HCT116 (cell line): ENCODE measurements around the gene ACTA2. TPM values are rescaled to one million over a fixed set of nuclear protein-coding genes. Genes with fewer than 3 reads are reported as not detected.

ENCODE experiments used
- ATAC-seq: fragments of 200-7000 bp; cut with Tn5 transposase; 2 replicates; pipeline ENCODE4 v1.9.1; 2020; ENCODE audit warnings: mild to moderate bottlenecking, moderate library complexity
- BruUV-seq: library from RNA; stranded (reverse); fragments of 400-500 nt; replicated peaks from 2 replicates; lab custom pipeline; 2021; lab: Mats Ljungman, UMichigan
- CTCF ChIA-PET: fragments of 300-600 bp; sonication (Branson Sonifier 250); formaldehyde crosslinking; loops from one replicate; lab custom pipeline; 2021; ENCODE audit warnings: antibody characterized with exemption; lab: Charles Lee
- POLR2A ChIA-PET: fragments of 300-600, 350-600 bp; sonication (Branson Sonifier 250); formaldehyde crosslinking; loops from one replicate; lab custom pipeline; 2021; ENCODE audit warnings: antibody characterized with exemption; lab: Charles Lee
- RAD21 ChIA-PET, 2 experiments: fragments of 300-600 bp; sonication (Branson Sonifier 250); formaldehyde crosslinking; loops; one replicate each; lab custom pipeline; 2023; ENCODE audit warnings: low total read pairs in 2 of 2; ENCODE audit not compliant: uncharacterized antibody in 2 of 2, unreplicated experiment in 2 of 2, low non-redundant PET in 1 of 2; lab: Charles Lee
- DNase-seq: peaks from one replicate; pipeline ENCODE4 v3.0.0-alpha.2; 2010; ENCODE audit warnings: low read depth, low spot score
- H2AFZ ChIP-seq: fragments of 200-600 bp; shearing (Covaris generic), sonication (generic); 2 replicates; pipeline ENCODE4 v1.6.1; 2017; ENCODE audit warnings: low read depth, mixed run types, mixed read lengths, antibody characterized with exemption, low read length; ENCODE audit not compliant: poor library complexity, severe bottlenecking
- H3K27ac ChIP-seq: 2 replicates; pipeline ENCODE4 v1.5.1; 2012; ENCODE audit warnings: low read depth, low read length
- H3K27me3 ChIP-seq: fragments of 200-600 bp; sonication (generic); 2 replicates; pipeline ENCODE4 v1.6.1; 2016; ENCODE audit warnings: mixed run types, low read length, mixed read lengths; ENCODE audit not compliant: insufficient read depth
- H3K36me3 ChIP-seq, 2 experiments: fragments of 200-500 bp in 1 of 2; fragments of 200-600 bp in 1 of 2; sonication (Bioruptor generic) in 1 of 2; sonication (generic) in 1 of 2; 2 replicates each; pipeline versions ENCODE4 v1.5.1 to v1.6.1; 2014 to 2016; ENCODE audit warnings: low read length in 2 of 2, inconsistent platforms in 1 of 2, mixed read lengths in 1 of 2, mixed run types in 1 of 2; ENCODE audit not compliant: insufficient read depth in 2 of 2, control insufficient read depth in 1 of 2
- H3K4me1 ChIP-seq, 2 experiments: fragments of 200-600 bp in 1 of 2; sonication (generic) in 1 of 2; 2 replicates each; pipeline versions ENCODE4 v1.5.1 to v1.6.1; 2012 to 2017; ENCODE audit warnings: low read length in 2 of 2, inconsistent platforms in 1 of 2, mild to moderate bottlenecking in 1 of 2, mixed read lengths in 1 of 2, mixed run types in 1 of 2, moderate library complexity in 1 of 2; ENCODE audit not compliant: insufficient read depth in 2 of 2, control insufficient read depth in 1 of 2
- H3K4me2 ChIP-seq: fragments of 200-600 bp; sonication (generic); 2 replicates; pipeline ENCODE4 v1.6.1; 2017; ENCODE audit warnings: mixed run types, low read length, mixed read lengths
- H3K4me3 ChIP-seq, 2 experiments: fragments of 200-600 bp in 1 of 2; sonication (generic) in 1 of 2; replicated peaks in 1 of 2; 2 replicates each; pipeline ENCODE4 v1.5.1; 2011 to 2016; ENCODE audit warnings: low read length in 2 of 2, control low read depth in 1 of 2, low read depth in 1 of 2, mild to moderate bottlenecking in 1 of 2, mixed read lengths in 1 of 2, mixed run types in 1 of 2
- H3K79me2 ChIP-seq: fragments of 200-600 bp; sonication (generic); 2 replicates; pipeline ENCODE4 v1.6.1; 2017; ENCODE audit warnings: mild to moderate bottlenecking, mixed run types, low read length, moderate library complexity, mixed read lengths; ENCODE audit not compliant: insufficient read depth
- H3K9ac ChIP-seq: fragments of 200-600 bp; sonication (generic); 2 replicates; pipeline ENCODE4 v1.6.1; 2016; ENCODE audit warnings: low read length, mixed read lengths
- H3K9me2 ChIP-seq: fragments of 200-600 bp; sonication (generic), shearing (Covaris generic); 2 replicates; pipeline ENCODE4 v1.6.1; 2017; ENCODE audit warnings: mixed run types, mild to moderate bottlenecking, moderate library complexity; ENCODE audit not compliant: insufficient read depth
- H3K9me3 ChIP-seq, 2 experiments: fragments of 200-500 bp in 1 of 2; fragments of 200-600 bp in 1 of 2; sonication (Bioruptor generic) in 1 of 2; sonication (generic) in 1 of 2; 2 replicates each; pipeline ENCODE4 v1.6.1; 2014 to 2017; ENCODE audit warnings: low read length in 2 of 2, mixed read lengths in 2 of 2, inconsistent platforms in 1 of 2, low read depth in 1 of 2, mild to moderate bottlenecking in 1 of 2, mixed run types in 1 of 2, moderate library complexity in 1 of 2; ENCODE audit not compliant: control insufficient read depth in 1 of 2, insufficient read depth in 1 of 2
- H4K20me1 ChIP-seq: fragments of 200-600 bp; sonication (generic), shearing (Covaris generic); 2 replicates; pipeline ENCODE4 v1.6.1; 2017; ENCODE audit warnings: mixed run types, mild to moderate bottlenecking, moderate library complexity; ENCODE audit not compliant: insufficient read depth
- ATF3 ChIP-seq: IDR thresholded peaks from 2 replicates; pipeline ENCODE4 v1.6.1; 2012
- CTCF ChIP-seq, 3 experiments: fragments of 200-600 bp in 1 of 3; sonication (generic) in 1 of 3; IDR thresholded peaks in 2 of 3; conservative IDR thresholded peaks in 1 of 3; 2 replicates each; pipeline ENCODE4 v1.5.1; 2012 to 2017; ENCODE audit warnings: low read depth in 2 of 3, low read length in 2 of 3, antibody characterized with exemption in 1 of 3, borderline replicate concordance in 1 of 3, control low read depth in 1 of 3, mild to moderate bottlenecking in 1 of 3, mixed read lengths in 1 of 3, mixed run types in 1 of 3, moderate library complexity in 1 of 3; ENCODE audit not compliant: insufficient read depth in 1 of 3
- EGR1 ChIP-seq: IDR thresholded peaks from 2 replicates; pipeline ENCODE4 v1.6.1; 2012; ENCODE audit warnings: low read depth
- ELF1 ChIP-seq: IDR thresholded peaks from 2 replicates; pipeline ENCODE4 v1.6.1; 2012; ENCODE audit warnings: low read depth, borderline replicate concordance
- EZH2 ChIP-seq: fragments of 200-600 bp; sonication (generic); IDR thresholded peaks from 2 replicates; pipeline ENCODE4 v1.6.1; 2017; ENCODE audit warnings: antibody characterized with exemption, mixed run types
- EZH2phosphoT487 ChIP-seq: fragments of 200-600 bp; IDR thresholded peaks from 2 replicates; pipeline ENCODE4 v1.6.1; 2018; ENCODE audit warnings: antibody characterized with exemption, borderline replicate concordance
- FOSL1 ChIP-seq: IDR thresholded peaks from 2 replicates; pipeline ENCODE4 v1.6.1; 2012; ENCODE audit warnings: low read depth
- JUND ChIP-seq: IDR thresholded peaks from 2 replicates; pipeline ENCODE4 v1.6.1; 2012
- POLR2A ChIP-seq: IDR thresholded peaks from 2 replicates; pipeline ENCODE4 v1.7.0; 2011; ENCODE audit warnings: borderline replicate concordance; ENCODE audit not compliant: insufficient read depth, insufficient read length; ENCODE audit errors: extremely low read depth
- POLR2AphosphoS5 ChIP-seq: IDR thresholded peaks from 2 replicates; pipeline ENCODE4 v1.6.1; 2011; ENCODE audit warnings: mild to moderate bottlenecking, low read depth, low read length, moderate library complexity
- REST ChIP-seq: IDR thresholded peaks from 2 replicates; pipeline ENCODE4 v1.6.1; 2012; ENCODE audit warnings: low read depth
- SIN3A ChIP-seq: IDR thresholded peaks from 2 replicates; pipeline ENCODE4 v1.6.1; 2012; ENCODE audit warnings: low read depth
- SP1 ChIP-seq: IDR thresholded peaks from 2 replicates; pipeline ENCODE4 v1.6.1; 2012; ENCODE audit warnings: low read depth
- SRF ChIP-seq: IDR thresholded peaks from 2 replicates; pipeline ENCODE4 v1.6.1; 2012; ENCODE audit warnings: low read depth
- TCF7L2 ChIP-seq: IDR thresholded peaks from 2 replicates; pipeline ENCODE4 v1.7.0; 2011; ENCODE audit warnings: borderline replicate concordance, inconsistent platforms; ENCODE audit not compliant: insufficient read depth, insufficient read length; ENCODE audit errors: extremely low read depth
- YY1 ChIP-seq: IDR thresholded peaks from 2 replicates; pipeline ENCODE4 v1.6.1; 2011; ENCODE audit warnings: low read length, low read depth, moderate library complexity, mild to moderate bottlenecking; ENCODE audit not compliant: insufficient replicate concordance; ENCODE audit errors: extremely low read depth
- ZBTB33 ChIP-seq: IDR thresholded peaks from 2 replicates; pipeline ENCODE4 v1.6.1; 2011; ENCODE audit warnings: mild to moderate bottlenecking, low read length, moderate library complexity; ENCODE audit not compliant: insufficient replicate concordance; ENCODE audit errors: extremely low read depth
- ZFX ChIP-seq: fragments of 450-650 bp; IDR thresholded peaks from 2 replicates; pipeline ENCODE4 v1.6.1; 2017
- ZNF274 ChIP-seq: fragments of 200-500 bp; sonication (Bioruptor generic); IDR thresholded peaks from 2 replicates; pipeline ENCODE4 v1.6.1; 2014; ENCODE audit warnings: mild to moderate bottlenecking, low read depth, low read length, inconsistent platforms
- intact Hi-C: fragments of 100-400 bp; cut with micrococcal nuclease; formaldehyde crosslinking; loops from 2 replicates; pipeline ENCODE4 v1.10.0; 2022
- total RNA-seq: library from RNA; stranded (reverse); gene quantifications from one replicate; pipeline ENCODE4 v1.2.1, GENCODE V29; 2021; ENCODE audit not compliant: unreplicated experiment

ACTA2 gene
- total RNA-seq, 1 experiment from 2014 or later, result 9.4 TPM

- peak; percentile 35 for DNase-seq
- TSS peak; percentile 54 for BruUV-seq
- CTCF ChIA-PET, result interaction anchor here (1.1 to 2.3 kb wide), 4 partner anchors 10 to 156 kb away, joined by 3 to 13 read pairs (median 4); no protein-coding TSS in a partner anchor
- TF ChIP-seq YY1 (no peak), TCF7L2 (no peak), EZH2phosphoT487 (no peak), REST (no peak), SIN3A (peak; percentile 31; the same call in 1 of the 2 replicates), ZNF274 (no peak), EGR1 (peak; percentile 86), ZFX (no peak), ELF1 (no peak), ATF3 (no peak), POLR2AphosphoS5 (peak; percentile 34; the same call in 1 of the 2 replicates), SP1 (no peak), POLR2A (no peak), FOSL1 (no peak), CTCF (IDR thresholded peaks at IDR 0.05 in 2 of 3, conservative IDR thresholded peaks at IDR 0.05 in 1 of 3; ENCODE audit: borderline replicate concordance in 1 of 3, insufficient read depth in 1 of 3, low read depth in 2 of 3, low read length in 2 of 3) (no peak), JUND (no peak), ZBTB33 (no peak), SRF (no peak), EZH2 (no peak)
These were observed 38.8 kb upstream of the ACTA2 start for GRCh38 chr10:88991161-88991898.

More at GRCh38 chr10:88991161-88991898, 38.8 kb upstream of the ACTA2 start:
- POLR2A ChIA-PET, result no interaction called here
- peak overlapping the region; percentile 82 for H2AFZ ChIP-seq
- no peaks in the 10 kb centered on the region for H3K27me3 ChIP-seq
- H3K4me2 ChIP-seq, result peak overlapping the region; percentile 95
- RAD21 ChIA-PET, result interaction anchor here in 1 of 2 experiments (1.2 kb wide), 1 partner anchor 57 kb away, joined by 3 read pairs; no protein-coding TSS in a partner anchor
- H3K4me3 ChIP-seq, result peak overlapping the region; percentile 73 to 89
- H3K4me1 ChIP-seq, result peaks cover 0 to 29% of the 10 kb centered on the region in 2 experiments; a peak in 3 of 4 replicates
- no peaks in the 10 kb centered on the region for H3K79me2 ChIP-seq
- intact Hi-C loops, result no loop called here
- no peaks in the 10 kb centered on the region for H3K9me2 ChIP-seq
- H3K27ac ChIP-seq, result peak overlapping the region; percentile 83
- H3K9ac ChIP-seq, result peak overlapping the region; percentile 76
- H3K9me3 ChIP-seq, result no peaks in the 10 kb centered on the region
- ATAC-seq, result peak; percentile 68
- no peaks in the 10 kb centered on the region for H4K20me1 ChIP-seq
- H3K36me3 ChIP-seq, result no peaks in the 10 kb centered on the region
